Panc1 (cell line): ENCODE measurements around the gene DIAPH3.

ENCODE experiments used
- POLR2AphosphoS5 ChIP-seq: IDR thresholded peaks from 2 replicates; pipeline ENCODE4 v1.6.1; 2012; ENCODE audit warnings: mild to moderate bottlenecking, low read depth, low read length, moderate library complexity
- REST ChIP-seq, 2 experiments: IDR thresholded peaks; 2 replicates each; pipeline ENCODE4 v1.6.1; 2011 to 2012; ENCODE audit warnings: low read depth in 2 of 2, control low read depth in 1 of 2, low read length in 1 of 2, mild to moderate bottlenecking in 1 of 2, moderate library complexity in 1 of 2; ENCODE audit not compliant: insufficient read depth in 1 of 2
- SIN3A ChIP-seq: IDR thresholded peaks from 2 replicates; pipeline ENCODE4 v1.6.1; 2012; ENCODE audit warnings: low read depth, mild to moderate bottlenecking, low read length, moderate library complexity, borderline replicate concordance; ENCODE audit not compliant: insufficient read depth
- TF ChIP-seq, protein P1 (sequence below): fragments of 450-650 bp; IDR thresholded peaks from 2 replicates; pipeline ENCODE4 v1.5.1; 2017; ENCODE audit warnings: mild to moderate bottlenecking

DNA sequence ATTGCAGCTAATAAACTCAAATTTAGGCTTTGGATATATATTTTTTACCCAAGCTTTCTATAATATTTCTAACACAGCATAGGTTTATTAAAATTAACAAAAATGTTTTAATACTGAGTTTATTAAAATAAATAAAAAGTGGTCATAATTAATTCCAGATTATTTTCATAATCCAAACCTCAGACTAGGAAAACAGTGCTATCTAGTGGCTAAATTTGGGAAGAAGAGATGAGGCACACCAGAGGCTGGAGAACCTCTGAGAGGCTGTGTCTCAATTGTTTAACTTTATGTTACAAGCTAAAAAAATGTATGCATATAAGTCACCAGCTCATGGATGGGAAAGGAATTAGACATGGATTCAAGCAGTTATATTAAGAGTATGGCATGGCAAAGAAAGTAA is 392.5 kb downstream of the DIAPH3 start:
- TF ChIP-seq REST (IDR thresholded peaks at IDR 0.05; ENCODE audit: insufficient read depth in 1 of 2, low read depth in 2 of 2, low read length in 1 of 2), result no peak
- TF ChIP-seq, protein P1, sequence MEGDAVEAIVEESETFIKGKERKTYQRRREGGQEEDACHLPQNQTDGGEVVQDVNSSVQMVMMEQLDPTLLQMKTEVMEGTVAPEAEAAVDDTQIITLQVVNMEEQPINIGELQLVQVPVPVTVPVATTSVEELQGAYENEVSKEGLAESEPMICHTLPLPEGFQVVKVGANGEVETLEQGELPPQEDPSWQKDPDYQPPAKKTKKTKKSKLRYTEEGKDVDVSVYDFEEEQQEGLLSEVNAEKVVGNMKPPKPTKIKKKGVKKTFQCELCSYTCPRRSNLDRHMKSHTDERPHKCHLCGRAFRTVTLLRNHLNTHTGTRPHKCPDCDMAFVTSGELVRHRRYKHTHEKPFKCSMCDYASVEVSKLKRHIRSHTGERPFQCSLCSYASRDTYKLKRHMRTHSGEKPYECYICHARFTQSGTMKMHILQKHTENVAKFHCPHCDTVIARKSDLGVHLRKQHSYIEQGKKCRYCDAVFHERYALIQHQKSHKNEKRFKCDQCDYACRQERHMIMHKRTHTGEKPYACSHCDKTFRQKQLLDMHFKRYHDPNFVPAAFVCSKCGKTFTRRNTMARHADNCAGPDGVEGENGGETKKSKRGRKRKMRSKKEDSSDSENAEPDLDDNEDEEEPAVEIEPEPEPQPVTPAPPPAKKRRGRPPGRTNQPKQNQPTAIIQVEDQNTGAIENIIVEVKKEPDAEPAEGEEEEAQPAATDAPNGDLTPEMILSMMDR, result peak; percentile 54; the same call in 1 of the 2 replicates
- no peak for TF ChIP-seq POLR2AphosphoS5
- no peak for TF ChIP-seq SIN3A
